ENCODE results near the gene GPC4. TPM values are rescaled to one million over a fixed set of nuclear protein-coding genes. Genes with fewer than 3 reads are reported as not detected.

GPC4 gene
- total and polyA plus RNA-seq, 7 donors = 7.3 to 22.0 (median 12.3) TPM

DNA sequence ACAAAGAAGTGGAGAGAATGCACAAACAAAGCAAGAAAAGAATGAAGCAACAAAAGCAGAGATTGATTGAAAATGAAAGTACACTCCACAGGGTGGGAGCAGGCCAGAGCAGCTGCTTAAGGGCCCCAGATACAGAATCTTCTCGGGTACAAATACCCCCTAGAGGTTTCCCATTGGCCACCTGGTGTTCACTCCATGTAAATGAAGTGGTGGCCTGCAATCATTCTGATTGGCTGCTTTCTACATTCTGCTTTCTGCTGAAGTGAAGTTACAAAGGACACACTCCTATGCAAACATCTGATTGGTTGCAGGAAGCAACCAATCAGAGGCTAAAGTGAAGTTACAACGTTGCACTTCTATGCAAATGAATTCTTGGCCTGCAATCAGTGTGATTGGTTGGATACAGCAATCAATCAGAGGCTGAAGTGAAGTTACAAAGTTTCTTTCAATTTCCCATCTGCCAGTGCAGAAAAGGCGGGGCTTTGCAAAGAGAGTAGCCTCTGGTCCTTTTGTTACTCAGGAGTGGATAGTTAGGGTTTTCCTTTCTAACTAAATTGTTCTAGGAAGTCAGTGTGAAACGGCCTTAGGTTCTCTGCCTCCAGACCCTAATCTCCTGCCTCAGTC is 19.0 kb upstream of the GPC4 start:
- Histone ChIP-seq H3K27me3 (ENCODE audit: insufficient read depth in 3 of 3, low read length in 2 of 3) (no peaks in the 10 kb centered on the region), H3K4me1 (no peaks in the 10 kb centered on the region), H3K36me3 (ENCODE audit: insufficient read depth in 1 of 2, low read depth in 1 of 2) (no peaks in the 10 kb centered on the region), H3K27ac (no peak overlapping the region), H3K9me3 (no peaks in the 10 kb centered on the region), H3K4me3 (no peak overlapping the region)
- DNase-seq = no peak
- intact Hi-C loops (cut with DNase I) = no loop called here
- no peak for ATAC-seq
- TF ChIP-seq, protein P1, sequence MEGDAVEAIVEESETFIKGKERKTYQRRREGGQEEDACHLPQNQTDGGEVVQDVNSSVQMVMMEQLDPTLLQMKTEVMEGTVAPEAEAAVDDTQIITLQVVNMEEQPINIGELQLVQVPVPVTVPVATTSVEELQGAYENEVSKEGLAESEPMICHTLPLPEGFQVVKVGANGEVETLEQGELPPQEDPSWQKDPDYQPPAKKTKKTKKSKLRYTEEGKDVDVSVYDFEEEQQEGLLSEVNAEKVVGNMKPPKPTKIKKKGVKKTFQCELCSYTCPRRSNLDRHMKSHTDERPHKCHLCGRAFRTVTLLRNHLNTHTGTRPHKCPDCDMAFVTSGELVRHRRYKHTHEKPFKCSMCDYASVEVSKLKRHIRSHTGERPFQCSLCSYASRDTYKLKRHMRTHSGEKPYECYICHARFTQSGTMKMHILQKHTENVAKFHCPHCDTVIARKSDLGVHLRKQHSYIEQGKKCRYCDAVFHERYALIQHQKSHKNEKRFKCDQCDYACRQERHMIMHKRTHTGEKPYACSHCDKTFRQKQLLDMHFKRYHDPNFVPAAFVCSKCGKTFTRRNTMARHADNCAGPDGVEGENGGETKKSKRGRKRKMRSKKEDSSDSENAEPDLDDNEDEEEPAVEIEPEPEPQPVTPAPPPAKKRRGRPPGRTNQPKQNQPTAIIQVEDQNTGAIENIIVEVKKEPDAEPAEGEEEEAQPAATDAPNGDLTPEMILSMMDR (IDR thresholded peaks at IDR 0.05) = no peak
- WGBS, 3 donors = 52 to 68% (median 62%) methylated on average over 4 of the region's 4 CpGs

DNA sequence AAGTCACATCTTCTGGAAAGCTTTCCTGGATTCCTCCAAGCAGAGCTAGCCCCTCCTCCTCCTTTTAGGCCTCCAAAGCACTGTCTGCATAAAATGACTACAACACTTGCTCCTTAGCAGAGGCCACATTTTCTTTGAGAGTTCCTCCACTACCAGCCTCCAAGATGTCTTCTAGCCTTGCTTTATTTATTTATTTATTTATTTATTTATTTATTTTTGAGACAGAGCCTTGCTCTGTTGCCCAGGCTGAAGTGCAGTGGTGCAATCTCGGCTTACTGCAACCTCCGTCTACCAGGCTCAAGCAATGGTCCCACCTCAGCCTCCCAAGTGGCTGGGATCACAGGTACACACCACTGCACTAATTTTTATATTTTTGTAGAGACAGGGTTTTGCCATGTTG is 4.6 kb upstream of the GPC4 start:
- TF ChIP-seq, protein P1 (IDR thresholded peaks at IDR 0.05) = no peak
- Histone ChIP-seq H3K9me3 (no peaks in the 10 kb centered on the region), H3K27ac (no peak overlapping the region), H3K4me1 (no peaks in the 10 kb centered on the region), H3K27me3 (ENCODE audit: insufficient read depth in 3 of 3, low read length in 2 of 3) (peaks cover 0 to 9% (median 0%) of the 10 kb centered on the region in 3 donors), H3K36me3 (ENCODE audit: insufficient read depth in 1 of 2, low read depth in 1 of 2) (no peaks in the 10 kb centered on the region), H3K4me3 (no peak overlapping the region)
- DNase-seq (no peak), ATAC-seq (no peak)
- WGBS, 3 donors = 94 to 96% (median 94%) methylated on average over 2 of the region's 2 CpGs
- intact Hi-C loops (cut with DNase I) = loop anchor here (1.0 to 10.0 kb wide), 4 partner anchors 18 to 245 kb away; no protein-coding TSS in a partner anchor

DNA sequence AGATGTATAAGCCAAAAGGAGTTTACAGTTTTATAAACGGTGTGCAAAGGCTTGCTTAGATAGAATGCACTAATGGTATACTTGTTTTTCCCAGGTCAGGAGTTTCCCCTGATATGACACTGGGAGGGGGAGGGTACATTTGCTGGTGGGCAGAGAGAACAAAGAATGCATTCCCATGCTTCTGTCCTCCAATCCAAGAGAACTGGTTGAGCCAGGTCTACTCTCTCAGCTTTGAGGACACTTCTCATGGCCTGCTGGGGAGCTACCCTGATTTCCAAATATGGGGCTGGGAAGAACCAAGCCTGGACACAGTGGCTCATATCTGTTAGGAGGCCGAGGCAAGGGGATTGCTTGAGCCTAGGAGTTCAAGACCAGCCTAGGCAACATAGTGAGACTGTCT is 3.3 kb upstream of the GPC4 start:
- DNase-seq (no peak), ATAC-seq (no peak)
- 56 to 81% (median 76%) methylated on average over 2 of the region's 2 CpGs for WGBS, 3 donors
- Histone ChIP-seq H3K36me3 (ENCODE audit: insufficient read depth in 1 of 2, low read depth in 1 of 2) (no peaks in the 10 kb centered on the region), H3K4me1 (no peaks in the 10 kb centered on the region), H3K27me3 (ENCODE audit: insufficient read depth in 3 of 3, low read length in 2 of 3) (peaks cover 0 to 12% (median 0%) of the 10 kb centered on the region in 3 donors), H3K9me3 (no peaks in the 10 kb centered on the region), H3K27ac (no peak overlapping the region), H3K4me3 (no peak overlapping the region)
- TF ChIP-seq, protein P1 (IDR thresholded peaks at IDR 0.05) = no peak
- intact Hi-C loops (cut with DNase I) = loop anchor here (10.0 kb wide), 3 partner anchors 106 to 246 kb away; no protein-coding TSS in a partner anchor

DNA sequence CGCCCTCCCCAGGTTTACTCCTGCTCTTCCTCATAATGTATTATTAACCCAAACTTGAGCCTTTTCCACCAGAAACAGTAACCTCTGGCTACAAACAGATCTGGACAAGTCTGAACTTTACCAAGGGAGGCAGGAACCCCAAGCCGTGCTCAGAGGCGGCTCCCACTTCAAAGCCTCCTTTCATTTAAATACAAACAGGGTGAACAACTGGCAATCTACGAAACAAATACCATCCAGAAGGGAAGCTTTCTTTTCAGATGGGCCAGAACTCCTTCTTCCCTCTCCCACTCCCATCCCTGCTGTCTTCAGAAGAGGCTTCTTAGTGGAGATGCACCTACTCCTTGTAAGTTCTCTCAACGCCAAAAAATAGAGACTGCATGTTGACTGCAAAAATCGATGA is 2.1 kb upstream of the GPC4 start:
- Histone ChIP-seq H3K4me3 (no peak overlapping the region), H3K27ac (no peak overlapping the region), H3K9me3 (no peaks in the 10 kb centered on the region), H3K36me3 (ENCODE audit: insufficient read depth in 1 of 2, low read depth in 1 of 2) (no peaks in the 10 kb centered on the region), H3K27me3 (ENCODE audit: insufficient read depth in 3 of 3, low read length in 2 of 3) (peaks cover 0 to 14% (median 0%) of the 10 kb centered on the region in 3 donors), H3K4me1 (peaks cover 6% of the 10 kb centered on the region)
- intact Hi-C loops (cut with DNase I) = loop anchor here (10.0 kb wide), 3 partner anchors 107 to 247 kb away; no protein-coding TSS in a partner anchor
- DNase-seq (no peak), ATAC-seq (no peak)
- WGBS, 3 donors = 65 to 80% (median 72%) methylated on average over 6 of the region's 6 CpGs
- TF ChIP-seq, protein P1 (IDR thresholded peaks at IDR 0.05) = no peak

Measured in psoas muscle (tissue), 8 donors.